A549 treated with DMSO at 1 μM for 4 hours (cell line): ENCODE measurements around the gene SLC16A12. TPM values are rescaled to one million over a fixed set of nuclear protein-coding genes. Genes with fewer than 3 reads are reported as not detected.

Experiments
- total RNA-seq: library from RNA; stranded (reverse); fragments of 200-300 nt; extraction: Qiagen RNA extraction; gene quantifications from 5 replicates; pipeline ENCODE4 v1.2.3, GENCODE V29; 2022; ENCODE audit warnings: low read depth

Gene SLC16A12
- 0.02 to 0.04 TPM in 2 of 5 replicates, not detected in the others for total RNA-seq

GRCh38 chr10:89535171-89536012 lies at the start of gene SLC16A12:
Gene SLC16A12 (minus strand): TSS chr10:89535594. CDS start chr10:89462578, 73,016 bp downstream.

DNA sequence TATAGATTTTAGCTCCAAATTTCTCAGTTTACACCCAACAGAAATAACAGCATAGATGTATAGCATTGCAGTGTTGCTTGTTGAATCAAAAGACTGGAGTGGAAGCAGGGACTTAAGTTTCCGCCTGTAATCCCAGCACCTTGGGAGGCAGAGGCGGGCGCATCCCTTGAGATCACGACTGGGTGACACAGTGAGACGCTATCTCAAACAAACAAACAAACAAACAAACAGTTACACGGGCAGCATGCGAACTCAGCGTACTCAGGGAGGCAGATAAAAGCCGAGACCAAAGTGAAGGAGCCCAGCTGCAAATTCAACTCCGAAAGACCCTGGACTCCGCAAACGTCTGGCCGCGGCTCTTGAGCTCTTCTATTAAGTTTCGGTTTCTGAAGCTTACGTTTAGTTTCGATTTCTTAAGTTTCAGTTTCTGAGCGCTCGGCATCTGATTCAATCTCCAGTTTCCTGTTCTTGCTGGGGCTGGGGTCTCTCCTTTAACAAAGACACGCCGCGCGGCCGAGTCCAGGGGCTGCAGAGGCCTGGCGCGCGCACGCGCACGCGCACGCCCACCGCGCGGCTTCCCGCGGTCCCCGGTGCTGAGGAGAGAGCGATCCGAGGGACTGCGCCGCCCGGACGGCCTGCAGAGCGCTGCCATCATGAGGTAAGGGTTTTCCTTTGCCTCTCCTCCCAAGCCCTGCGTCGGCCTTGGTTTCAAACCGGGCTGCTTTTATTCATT lies 121.1 kb downstream of the SLC16A12 start, which contains the start of gene IFIT5:
Gene IFIT5 (plus strand): TSS at position 423 of the 733 bp plus-strand sequence. CDS start 231 bp downstream, at position 654.

DNA sequence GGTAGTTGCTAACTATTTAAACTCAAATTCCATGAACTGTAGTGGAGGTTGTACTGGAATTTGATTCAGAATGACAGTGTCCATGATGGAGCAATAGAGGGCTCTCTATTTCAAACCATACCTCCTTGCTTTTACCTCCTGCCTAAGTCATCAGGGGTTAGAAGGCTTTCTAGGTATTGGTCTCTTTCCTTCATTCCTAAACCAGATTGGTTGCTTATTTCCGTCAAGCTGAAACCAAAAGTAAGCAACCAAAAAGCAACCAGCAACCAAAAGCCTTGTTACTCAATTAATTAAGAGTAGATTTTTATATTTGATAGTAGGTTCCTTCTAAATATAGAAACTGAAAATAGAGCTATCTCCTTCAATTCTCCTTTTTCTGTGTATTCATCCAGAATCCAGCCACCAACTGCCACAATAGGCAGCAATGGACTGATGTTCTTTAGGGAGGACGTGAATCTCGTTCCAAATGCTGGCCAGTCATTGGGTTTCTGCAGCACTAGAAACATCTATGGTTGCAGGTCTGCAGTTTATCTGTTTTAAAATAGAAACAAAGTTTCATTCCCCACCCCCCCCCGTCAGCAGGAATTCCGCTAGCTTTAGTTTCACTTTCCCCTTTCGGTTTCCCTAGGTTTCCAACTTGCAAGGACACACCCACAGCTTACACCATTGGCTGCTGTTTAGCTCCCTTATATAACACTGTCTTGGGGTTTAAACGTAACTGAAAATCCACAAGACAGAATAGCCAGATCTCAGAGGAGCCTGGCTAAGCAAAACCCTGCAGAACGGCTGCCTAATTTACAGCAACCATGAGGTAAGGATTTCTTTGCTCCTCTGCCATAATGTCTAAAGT lies 143.3 kb downstream of the SLC16A12 start, which contains the start of gene IFIT1:
Gene IFIT1 (plus strand): TSS at position 717 of the 850 bp plus-strand sequence. CDS start 90 bp downstream, at position 807.

Other genes with a start within 250 kb of the SLC16A12 start
- 2.5 to 5.4 TPM (median 3.4 TPM) in 5 replicates for gene IFIT2, start 233.5 kb downstream of the SLC16A12 start, total RNA-seq
- 4.9 to 8.4 TPM (median 6.5 TPM) in 5 replicates for gene IFIT3, start 207.6 kb downstream of the SLC16A12 start, total RNA-seq
- gene IFIT1B, start 157.5 kb downstream of the SLC16A12 start, total RNA-seq = not detected in 5 replicates
- 4.6 to 7.6 TPM (median 5.5 TPM) in 5 replicates for gene IFIT1, start 143.0 kb downstream of the SLC16A12 start, total RNA-seq
- gene IFIT5, start 121.0 kb downstream of the SLC16A12 start, total RNA-seq = 7.3 to 11.4 TPM (median 9.3 TPM) in 5 replicates
- gene PANK1, start 109.6 kb upstream of the SLC16A12 start, total RNA-seq = 5.2 to 8.1 TPM (median 7.2 TPM) in 5 replicates
- 11.9 to 19.2 TPM (median 18.6 TPM) in 5 replicates for gene KIF20B, start 166.0 kb upstream of the SLC16A12 start, total RNA-seq